GM23248 (cell line): ENCODE measurements around the gene CNTNAP5.

Experiments used
- EZH2 ChIP-seq: fragments of 200-600 bp; sonication (generic); IDR thresholded peaks from 2 replicates; pipeline ENCODE4 v1.6.1; 2018; ENCODE audit warnings: antibody characterized with exemption, mild to moderate bottlenecking; ENCODE audit not compliant: insufficient read depth, poor library complexity, severe bottlenecking
- EZH2phosphoT487 ChIP-seq: fragments of 200-600 bp; sonication (generic); IDR thresholded peaks from 2 replicates; pipeline ENCODE4 v1.6.1; 2018; ENCODE audit warnings: antibody characterized with exemption, moderate library complexity, mild to moderate bottlenecking, low read depth; ENCODE audit not compliant: insufficient read depth

DNA sequence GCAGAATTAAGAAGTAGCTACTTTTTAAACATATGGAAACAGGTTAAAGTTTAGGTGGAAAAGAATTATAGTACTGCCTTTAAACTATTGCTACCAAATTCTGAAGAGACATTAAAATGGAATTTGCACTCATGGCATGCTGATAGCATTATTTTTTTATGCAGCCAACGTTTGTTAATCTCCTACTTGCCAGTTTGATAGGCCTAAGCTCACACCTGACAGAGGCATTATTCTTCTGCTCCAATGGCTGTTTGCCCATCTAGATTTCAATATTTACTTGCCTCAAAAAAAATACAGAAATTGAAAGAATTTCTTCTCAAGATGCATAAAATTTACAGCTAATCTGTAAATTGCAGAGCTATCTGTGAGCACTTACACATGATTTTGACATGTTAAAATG, 849.6 kb downstream of the CNTNAP5 start:
- TF ChIP-seq EZH2phosphoT487 (no peak), EZH2 (no peak)
